Measurements from ENCODE around the gene CPEB3. TPM values are rescaled to one million over a fixed set of nuclear protein-coding genes. Genes with fewer than 3 reads are reported as not detected.

CPEB3 gene
- polyA plus RNA-seq, 2 of the 4 experiments (the other 2 are of a cell fraction): 0.37 to 0.41 TPM

- ChIA-PET POLR2A (no interaction called here), CTCF (no interaction called here)
- TF ChIP-seq NR3C1 (IDR thresholded peaks at IDR 0.05): no peak
- TF ChIP-seq CEBPB (IDR thresholded peaks at IDR 0.05): peak in 1 of 2 experiments; percentile 33; a peak in 1 of 4 replicates
- no peak overlapping the region for H3K4me2 ChIP-seq
- no peak overlapping the region for H3K27ac ChIP-seq
- no peaks in the 10 kb centered on the region for H3K9me3 ChIP-seq
- H3K4me3 ChIP-seq: no peak overlapping the region
- FAIRE-seq: no peak
- ATAC-seq: no peak
- DNase-seq (ENCODE audit: low read depth in 1 of 2, low spot score in 1 of 2): no peak
- H3K4me1 ChIP-seq: no peaks in the 10 kb centered on the region
These were observed 179.4 kb downstream of the CPEB3 start for GRCh38 chr10:92111336-92111939.

GRCh38 chr10:92110039-92110794 lies 180.7 kb downstream of the CPEB3 start:
- Histone ChIP-seq H3K9me3 (no peaks in the 10 kb centered on the region), H3K27ac (no peak overlapping the region), H3K4me1 (no peaks in the 10 kb centered on the region), H3K4me3 (no peak overlapping the region), H3K4me2 (no peak overlapping the region)
- ChIA-PET POLR2A (no interaction called here), CTCF (interaction anchor here (0.6 to 0.9 kb wide), 2 partner anchors 23 to 40 kb away, joined by 4 read pairs; no protein-coding TSS in a partner anchor)
- WGBS (ENCODE audit: missing lambda C conversion rate): 76% methylated on average over 6 of the region's 6 CpGs
- no peak for FAIRE-seq
- DNase-seq (ENCODE audit: low read depth in 1 of 2, low spot score in 1 of 2): no peak
- no peak for ATAC-seq
- TF ChIP-seq CTCF (IDR thresholded peaks at IDR 0.05): no peak
- TF ChIP-seq NFE2L2 (conservative IDR thresholded peaks at IDR 0.05; ENCODE audit: low read length): no peak
- no peak for TF ChIP-seq FOSB (CRISPR knock-in tag; IDR thresholded peaks at IDR 0.05)
- no peak for TF ChIP-seq ZC3H11A (IDR thresholded peaks at IDR 0.05)
- TF ChIP-seq MAX (IDR thresholded peaks at IDR 0.05): no peak
- no peak for TF ChIP-seq HEYL (CRISPR knock-in tag; IDR thresholded peaks at IDR 0.05)
- TF ChIP-seq CHD4 (IDR thresholded peaks at IDR 0.05; ENCODE audit: borderline replicate concordance): no peak
- TF ChIP-seq ZSCAN20 (CRISPR knock-in tag; IDR thresholded peaks at IDR 0.05): no peak
- TF ChIP-seq CHD2 (IDR thresholded peaks at IDR 0.05; ENCODE audit: low read length, partially characterized antibody): no peak
- no peak for TF ChIP-seq NR3C1 (IDR thresholded peaks at IDR 0.05)
- no peak for TF ChIP-seq CBX2 (IDR thresholded peaks at IDR 0.05; ENCODE audit: borderline replicate concordance, low read depth)
- TF ChIP-seq MAZ (IDR thresholded peaks at IDR 0.05; ENCODE audit: borderline replicate concordance, low read depth, low read length): no peak
- TF ChIP-seq RCOR1 (IDR thresholded peaks at IDR 0.05; ENCODE audit: low read depth, low read length): no peak
- no peak for TF ChIP-seq POLR2AphosphoS2 (conservative IDR thresholded peaks at IDR 0.05; ENCODE audit: low read length)
- no peak for TF ChIP-seq SREBF2 (IDR thresholded peaks at IDR 0.05)
- TF ChIP-seq ESRRA (IDR thresholded peaks at IDR 0.05; ENCODE audit: borderline replicate concordance, low read length): no peak
- TF ChIP-seq HOXB5 (CRISPR knock-in tag; IDR thresholded peaks at IDR 0.05): no peak
- TF ChIP-seq ZFP36 (IDR thresholded peaks at IDR 0.05; ENCODE audit: borderline replicate concordance, partially characterized antibody): no peak

GRCh38 chr10:92108747-92109146 lies 182.1 kb downstream of the CPEB3 start:
- ATAC-seq (no peak), FAIRE-seq (no peak), DNase-seq (ENCODE audit: low read depth in 1 of 2, low spot score in 1 of 2) (no peak)
- ChIA-PET CTCF (interaction anchor here (0.6 to 1.1 kb wide), 3 partner anchors 13 to 326 kb away, joined by 3 to 5 read pairs (median 5); no protein-coding TSS in a partner anchor), POLR2A (no interaction called here)
- H3K4me1 ChIP-seq: no peaks in the 10 kb centered on the region; the same call in 2 of the 3 replicates
- no peaks in the 10 kb centered on the region for H3K9me3 ChIP-seq
- no peak overlapping the region for H3K4me2 ChIP-seq
- 91% methylated on average over 2 of the region's 2 CpGs for WGBS (ENCODE audit: missing lambda C conversion rate)
- H3K4me3 ChIP-seq: no peak overlapping the region
- H3K27ac ChIP-seq: no peak overlapping the region
- no peak for TF ChIP-seq FOSL2 (IDR thresholded peaks at IDR 0.05)
- TF ChIP-seq FOSL2 (CRISPR knock-in tag; IDR thresholded peaks at IDR 0.05): no peak
- TF ChIP-seq RFX5 (IDR thresholded peaks at IDR 0.05): no peak
- no peak for TF ChIP-seq EHMT2 (IDR thresholded peaks at IDR 0.05; ENCODE audit: low read depth)
- no peak for TF ChIP-seq RARB (CRISPR knock-in tag; IDR thresholded peaks at IDR 0.05)
- no peak for TF ChIP-seq FOSB (CRISPR knock-in tag; IDR thresholded peaks at IDR 0.05)
- TF ChIP-seq NPAS2 (CRISPR knock-in tag; IDR thresholded peaks at IDR 0.05; ENCODE audit: borderline replicate concordance): no peak
- no peak for TF ChIP-seq POLR2A (IDR thresholded peaks at IDR 0.05; ENCODE audit: low read length)
- TF ChIP-seq E2F6 (IDR thresholded peaks at IDR 0.05; ENCODE audit: borderline replicate concordance, low read depth): no peak
- no peak for TF ChIP-seq HMGXB4 (CRISPR knock-in tag; IDR thresholded peaks at IDR 0.05; ENCODE audit: borderline replicate concordance)
- TF ChIP-seq SREBF2 (IDR thresholded peaks at IDR 0.05): no peak
- TF ChIP-seq ATOH8 (CRISPR knock-in tag; IDR thresholded peaks at IDR 0.05; ENCODE audit: low read depth): no peak
- no peak for TF ChIP-seq ZC3H11A (IDR thresholded peaks at IDR 0.05)
- TF ChIP-seq HES2 (IDR thresholded peaks at IDR 0.05): no peak
